ENCODE data around the gene COP1.

DNA sequence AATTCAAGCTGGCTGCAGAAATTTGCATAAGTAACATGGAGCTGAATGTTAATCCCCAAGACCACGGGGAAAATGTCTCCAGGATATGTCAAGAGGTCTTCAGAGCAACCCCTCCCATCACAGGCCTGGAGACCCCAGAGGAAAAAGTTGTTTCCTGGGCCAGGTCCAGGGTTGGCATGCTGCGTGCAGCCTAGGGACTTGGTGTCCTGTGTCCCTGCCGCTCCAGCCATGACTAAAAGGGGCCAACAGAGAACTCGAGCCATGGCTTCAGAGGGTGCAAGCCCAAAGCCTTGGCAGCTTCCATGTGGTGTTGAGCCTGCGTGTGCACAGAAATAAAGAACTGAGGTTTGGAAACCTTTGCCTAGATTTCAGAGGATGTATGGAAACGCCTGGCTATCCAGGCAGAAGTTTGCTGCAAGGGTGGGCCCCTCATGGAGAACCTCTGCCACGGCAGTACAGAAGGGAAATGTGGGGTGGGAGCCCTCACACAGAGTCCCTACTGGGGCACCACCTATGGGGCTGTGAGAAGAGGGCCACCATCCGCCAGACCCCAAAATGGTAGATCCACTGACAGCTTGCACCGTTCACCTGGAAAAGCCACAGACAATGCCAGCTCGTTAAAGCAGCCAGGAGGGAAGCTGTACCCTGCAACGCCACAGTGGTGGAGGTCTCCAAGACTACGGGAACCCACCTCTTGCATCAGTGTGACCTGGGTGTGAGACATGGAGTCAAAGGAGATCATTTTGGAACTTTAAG is 222.9 kb downstream of the COP1 start:
- TF ChIP-seq EZH2 (IDR thresholded peaks at IDR 0.05; ENCODE audit: low read depth, low read length, severe bottlenecking) (no peak), POLR2A (IDR thresholded peaks at IDR 0.05; ENCODE audit: control extremely low read depth in 1 of 2, low read depth in 2 of 2, low read length in 2 of 2) (no peak)
